Epithelial cell of proximal tubule (primary cell): ENCODE measurements around the gene VPS35L. TPM values are rescaled to one million over a fixed set of nuclear protein-coding genes. Genes with fewer than 3 reads are reported as not detected.

Source experiments
- DNase-seq: peaks from one replicate; pipeline ENCODE4 v3.0.0-alpha.2; 2011; ENCODE audit warnings: low read depth
- H3K4me3 ChIP-seq: 2 replicates; pipeline ENCODE4 v1.5.1; 2011; ENCODE audit warnings: low read depth, mild to moderate bottlenecking, low read length
- total RNA-seq: library from RNA; depleted of rRNA; stranded (reverse); fragments of >200 nt; gene quantifications from 2 replicates; pipeline ENCODE4 v1.2.3, GENCODE V29; 2015
- TF ChIP-seq, protein P1 (sequence below): conservative IDR thresholded peaks from 2 replicates; pipeline ENCODE4 v1.5.1; 2012; ENCODE audit warnings: low read depth, mild to moderate bottlenecking, low read length

Gene VPS35L
- total RNA-seq, 1 donor from 2014 or later, result 36.9 TPM

DNA sequence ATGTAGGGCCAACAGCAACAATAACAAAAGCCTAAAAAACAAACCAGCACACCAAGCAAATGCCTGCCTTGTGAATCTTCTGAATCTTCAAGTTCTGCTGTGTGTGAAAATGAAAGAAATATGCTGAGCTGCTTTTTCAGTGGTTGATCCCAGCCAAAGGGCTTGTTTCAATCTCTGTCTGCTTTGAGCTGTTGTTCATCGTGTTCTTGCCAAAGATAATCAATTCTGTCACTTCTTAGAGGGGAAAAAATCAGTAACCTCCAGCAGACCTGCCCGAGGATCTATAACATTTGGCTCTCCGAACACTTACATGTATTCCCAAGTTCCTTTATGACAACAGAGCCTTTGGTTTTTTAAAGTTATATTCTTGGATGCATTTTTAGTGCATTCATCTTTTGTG is 65.9 kb downstream of the VPS35L start:
- TF ChIP-seq, protein P1, sequence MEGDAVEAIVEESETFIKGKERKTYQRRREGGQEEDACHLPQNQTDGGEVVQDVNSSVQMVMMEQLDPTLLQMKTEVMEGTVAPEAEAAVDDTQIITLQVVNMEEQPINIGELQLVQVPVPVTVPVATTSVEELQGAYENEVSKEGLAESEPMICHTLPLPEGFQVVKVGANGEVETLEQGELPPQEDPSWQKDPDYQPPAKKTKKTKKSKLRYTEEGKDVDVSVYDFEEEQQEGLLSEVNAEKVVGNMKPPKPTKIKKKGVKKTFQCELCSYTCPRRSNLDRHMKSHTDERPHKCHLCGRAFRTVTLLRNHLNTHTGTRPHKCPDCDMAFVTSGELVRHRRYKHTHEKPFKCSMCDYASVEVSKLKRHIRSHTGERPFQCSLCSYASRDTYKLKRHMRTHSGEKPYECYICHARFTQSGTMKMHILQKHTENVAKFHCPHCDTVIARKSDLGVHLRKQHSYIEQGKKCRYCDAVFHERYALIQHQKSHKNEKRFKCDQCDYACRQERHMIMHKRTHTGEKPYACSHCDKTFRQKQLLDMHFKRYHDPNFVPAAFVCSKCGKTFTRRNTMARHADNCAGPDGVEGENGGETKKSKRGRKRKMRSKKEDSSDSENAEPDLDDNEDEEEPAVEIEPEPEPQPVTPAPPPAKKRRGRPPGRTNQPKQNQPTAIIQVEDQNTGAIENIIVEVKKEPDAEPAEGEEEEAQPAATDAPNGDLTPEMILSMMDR, result no peak
- DNase-seq, result no peak
- H3K4me3 ChIP-seq, result no peak overlapping the region

GRCh38 chr16:19625039-19625438 is 69.5 kb downstream of the VPS35L start:
- TF ChIP-seq, protein P1, result no peak

DNA sequence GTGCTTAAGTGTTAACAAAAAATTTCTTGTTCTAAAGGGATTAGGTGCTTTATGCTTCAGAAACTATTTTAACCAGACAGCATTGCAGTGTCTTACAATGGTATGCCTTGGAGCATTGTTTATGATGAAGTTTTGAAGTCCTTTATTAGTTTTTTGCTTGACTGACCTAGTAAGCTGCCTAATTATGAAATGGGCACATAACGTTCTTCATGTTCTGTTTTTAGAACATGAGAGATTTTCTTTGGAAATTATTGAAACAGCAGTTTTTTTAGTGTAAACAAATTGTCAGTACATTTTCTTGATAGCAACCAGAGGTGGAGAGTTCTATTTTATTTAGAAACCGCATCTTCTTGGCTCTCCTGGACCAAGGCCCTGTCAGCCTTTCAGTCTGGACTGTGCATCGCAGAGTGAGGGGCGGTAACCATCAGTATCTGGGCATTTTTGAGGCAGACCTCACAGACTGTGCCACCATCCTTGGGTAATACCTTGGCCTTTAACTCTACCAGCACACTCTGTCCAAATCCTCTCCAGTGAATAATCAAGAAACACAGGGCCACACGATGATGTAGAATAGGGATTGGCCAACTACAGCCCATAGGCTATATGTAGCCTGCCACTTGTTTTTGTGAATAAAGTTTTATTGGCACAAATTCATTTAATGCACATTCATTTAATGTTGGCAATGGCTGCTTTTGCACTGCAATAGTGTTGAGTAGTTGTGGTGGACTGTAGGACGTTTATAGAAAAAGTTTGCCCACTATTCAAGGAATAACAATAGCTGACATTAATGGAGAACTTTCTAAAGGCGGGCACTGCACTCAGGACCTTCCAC is 81.1 kb downstream of the VPS35L start:
- TF ChIP-seq, protein P1, result no peak
- DNase-seq, result no peak
- H3K4me3 ChIP-seq, result no peak overlapping the region

More at GRCh38 chr16:19625039-19625438, 69.5 kb downstream of the VPS35L start:
- no peak overlapping the region for H3K4me3 ChIP-seq
- no peak for DNase-seq

GRCh38 chr16:19639986-19640421 is 84.5 kb downstream of the VPS35L start:
- TF ChIP-seq, protein P1, result no peak
- no peak for DNase-seq
- H3K4me3 ChIP-seq, result no peak overlapping the region

GRCh38 chr16:19642501-19642900 is 87.0 kb downstream of the VPS35L start:
- TF ChIP-seq, protein P1, result no peak

GRCh38 chr16:19644877-19645276 is 89.4 kb downstream of the VPS35L start:
- no peak for DNase-seq
- TF ChIP-seq, protein P1, result no peak
- H3K4me3 ChIP-seq, result no peak overlapping the region

More at GRCh38 chr16:19642501-19642900, 87.0 kb downstream of the VPS35L start:
- no peak overlapping the region for H3K4me3 ChIP-seq
- DNase-seq, result no peak
